GM19193 (cell line): ENCODE measurements around the gene NSDHL.

ENCODE experiments used
- POLR2A ChIP-seq: IDR thresholded peaks from 4 replicates; pipeline ENCODE4 v1.6.1; 2011; ENCODE audit not compliant: insufficient read depth, insufficient read length; ENCODE audit errors: extremely low read depth

Gene NSDHL

GRCh38 chrX:152831391-152831790 is 528 bp downstream of the NSDHL start:
- TF ChIP-seq POLR2A: no peak

- no peak for TF ChIP-seq POLR2A
Measured at GRCh38 chrX:152832520-152832919, 1.7 kb downstream of the NSDHL start.

GRCh38 chrX:152833378-152833777 is 2.5 kb downstream of the NSDHL start:
- no peak for TF ChIP-seq POLR2A

- no peak for TF ChIP-seq POLR2A
Measured at GRCh38 chrX:152842772-152843338, 12.0 kb downstream of the NSDHL start.

GRCh38 chrX:152843852-152844251 is 13.0 kb downstream of the NSDHL start:
- no peak for TF ChIP-seq POLR2A

GRCh38 chrX:152844256-152844655 is 13.4 kb downstream of the NSDHL start:
- no peak for TF ChIP-seq POLR2A

GRCh38 chrX:152845618-152846240 is 14.9 kb downstream of the NSDHL start:
- TF ChIP-seq POLR2A: no peak

- TF ChIP-seq POLR2A: no peak
Measured at GRCh38 chrX:152847281-152847680, 16.4 kb downstream of the NSDHL start.

GRCh38 chrX:152850465-152850864 is 19.6 kb downstream of the NSDHL start:
- no peak for TF ChIP-seq POLR2A

GRCh38 chrX:152853986-152854385 is 23.1 kb downstream of the NSDHL start:
- TF ChIP-seq POLR2A: no peak

- no peak for TF ChIP-seq POLR2A
Measured at GRCh38 chrX:152861116-152861515, 30.3 kb downstream of the NSDHL start.

GRCh38 chrX:152861826-152862225 is 31.0 kb downstream of the NSDHL start:
- no peak for TF ChIP-seq POLR2A

GRCh38 chrX:152865232-152865920 is 34.5 kb downstream of the NSDHL start:
- no peak for TF ChIP-seq POLR2A

- no peak for TF ChIP-seq POLR2A
Measured at GRCh38 chrX:152866386-152866785, 35.5 kb downstream of the NSDHL start.

GRCh38 chrX:152869972-152870371 is 39.1 kb downstream of the NSDHL start:
- no peak for TF ChIP-seq POLR2A

- TF ChIP-seq POLR2A: no peak
Measured at GRCh38 chrX:152871260-152871659, 40.4 kb downstream of the NSDHL start.
